ENCODE results near the gene ACBD6.

ACBD6 gene

GRCh38 chr1:180470031-180470430 lies 32.3 kb downstream of the ACBD6 start (continued):
- TF ChIP-seq ZNF148 (tag by site-specific recombination; IDR thresholded peaks at IDR 0.05; ENCODE audit: borderline replicate concordance) (no peak), RBAK (tag by site-specific recombination; IDR thresholded peaks at IDR 0.05) (no peak), ZNF610 (tag by site-specific recombination; IDR thresholded peaks at IDR 0.05; ENCODE audit: borderline replicate concordance) (no peak), YY2 (tag by site-specific recombination; IDR thresholded peaks at IDR 0.05) (no peak), BCL6B (tag by site-specific recombination; IDR thresholded peaks at IDR 0.05) (no peak), PRDM6 (tag by site-specific recombination; IDR thresholded peaks at IDR 0.05) (peak; percentile 74), HOXD13 (CRISPR knock-in tag; IDR thresholded peaks at IDR 0.05; ENCODE audit: borderline replicate concordance) (no peak), ZNF488 (tag by site-specific recombination; IDR thresholded peaks at IDR 0.05) (no peak), GFI1B (tag by site-specific recombination; IDR thresholded peaks at IDR 0.05) (no peak), IKZF3 (tag by site-specific recombination; IDR thresholded peaks at IDR 0.05) (no peak), ZNF624 (tag by site-specific recombination; IDR thresholded peaks at IDR 0.05) (no peak), ELK4 (IDR thresholded peaks at IDR 0.05; ENCODE audit: borderline replicate concordance, low read depth, low read length) (no peak), EGR2 (tag by site-specific recombination; IDR thresholded peaks at IDR 0.05; ENCODE audit: low read depth) (no peak), ZNF585B (tag by site-specific recombination; IDR thresholded peaks at IDR 0.05) (no peak), ZBTB44 (tag by site-specific recombination; IDR thresholded peaks at IDR 0.05) (no peak), BCL11B (tag by site-specific recombination; IDR thresholded peaks at IDR 0.05; ENCODE audit: low read depth) (peak; percentile 68; the same call in 1 of the 2 replicates), ZNF223 (tag by site-specific recombination; IDR thresholded peaks at IDR 0.05) (no peak), ZNF514 (tag by site-specific recombination; IDR thresholded peaks at IDR 0.05) (no peak), ZNF768 (tag by site-specific recombination; IDR thresholded peaks at IDR 0.05) (no peak), PRDM10 (tag by site-specific recombination; IDR thresholded peaks at IDR 0.05) (no peak), ZNF19 (tag by site-specific recombination; IDR thresholded peaks at IDR 0.05; ENCODE audit: low read depth) (no peak)

All from HEK293 (cell line).